Psoas muscle (tissue), 8 donors: Measurements from ENCODE around the gene BAIAP2. TPM values are rescaled to one million over a fixed set of nuclear protein-coding genes. Genes with fewer than 3 reads are reported as not detected.
"Not testable (repeated sequence)": the region's sequence is repeated elsewhere in the genome, so short reads cannot be mapped to it uniquely, and the experiment has no call there.

Source experiments
- ATAC-seq, 4 donors: fragments of 200-7000 bp; cut with Tn5 transposase; one replicate each; pipeline ENCODE4 v1.9.1; 2020; ENCODE audit warnings: moderate library complexity in 3 of 4, mild to moderate bottlenecking in 2 of 4
- DNase-seq, 2 donors: peaks; one replicate each; pipeline ENCODE4 v3.0.0-alpha.2; 2020
- H3K27ac ChIP-seq: fragments of 200-600 bp; one replicate; pipeline ENCODE4 v1.8.0; 2022
- H3K27me3 ChIP-seq, 3 donors: fragments of 200-600 bp in 1 of 3; one replicate each; pipeline versions ENCODE4 v1.6.1 to v1.8.0; 2013 to 2022; ENCODE audit warnings: low read length in 2 of 3, mild to moderate bottlenecking in 2 of 3, moderate library complexity in 1 of 3; ENCODE audit not compliant: insufficient read depth in 3 of 3
- H3K36me3 ChIP-seq, 2 donors: fragments of 200-600 bp in 1 of 2; one replicate each; pipeline versions ENCODE4 v1.6.1 to v1.8.0; 2013 to 2022; ENCODE audit warnings: low read depth in 1 of 2, mild to moderate bottlenecking in 1 of 2, moderate library complexity in 1 of 2; ENCODE audit not compliant: insufficient read depth in 1 of 2
- H3K4me1 ChIP-seq: fragments of 200-600 bp; one replicate; pipeline ENCODE4 v1.8.0; 2022
- H3K4me3 ChIP-seq: fragments of 200-600 bp; one replicate; pipeline ENCODE4 v1.8.0; 2022; ENCODE audit warnings: mild to moderate bottlenecking
- H3K9me3 ChIP-seq: fragments of 200-600 bp; one replicate; pipeline ENCODE4 v1.8.0; 2022
- WGBS, 3 donors: extraction: QIAGEN DNeasy Blood & Tissue Kit; methylation state at CpG; one replicate each; pipeline versions ENCODE4 v1.1.6 to v1.1.7; 2013; 5-methylcytosine and 5-hydroxymethylcytosine counted together
- intact Hi-C, 2 donors: fragments of 100-400 bp; cut with DNase I; formaldehyde crosslinking; loops; one replicate each; pipeline versions ENCODE4 v1.11.0 to v1.14.2; 2022
- polyA plus RNA-seq, 3 donors: library from polyadenylated mRNA; stranded (reverse); fragments of 200-250 nt; gene quantifications; one replicate each; pipeline ENCODE4 v1.2.3, GENCODE V29; 2013
- total RNA-seq, 4 donors: library from RNA; stranded (reverse); fragmentation: NEBNext Ultra II Directional in 2 of 4; extraction: Animal tissue kit (Norgen Biotek cat#: 25700) in 2 of 4; gene quantifications; one replicate each; pipeline versions ENCODE4 v1.2.1 to v1.2.4, GENCODE V29; 2021 to 2023
- TF ChIP-seq, protein P1 (sequence below): fragments of 200-600 bp; IDR thresholded peaks from one replicate; pipeline ENCODE4 v1.8.0; 2022; ENCODE audit warnings: antibody characterized with exemption
- donor health status: healthy with polysubstance abuse.
- donor health status: DM: no; HTN: no; CAD: no; lungs with moderate emphysema.
- donor health status: Bipolar disorder and iron deficiency.
- donor health status: healthy.
- donor health status: DM: yes; HTN: yes; CAD: no.
- donor health status: DM: no; HTN: no; CAD: no.
- donor health status: DM: no; HTN: no; CAD: no.
- donor health status: DM: yes; HTN: yes; CAD: no.

The BAIAP2 gene
- total and polyA plus RNA-seq, 7 donors, result 3.9 to 28.9 (median 8.6) TPM

DNA sequence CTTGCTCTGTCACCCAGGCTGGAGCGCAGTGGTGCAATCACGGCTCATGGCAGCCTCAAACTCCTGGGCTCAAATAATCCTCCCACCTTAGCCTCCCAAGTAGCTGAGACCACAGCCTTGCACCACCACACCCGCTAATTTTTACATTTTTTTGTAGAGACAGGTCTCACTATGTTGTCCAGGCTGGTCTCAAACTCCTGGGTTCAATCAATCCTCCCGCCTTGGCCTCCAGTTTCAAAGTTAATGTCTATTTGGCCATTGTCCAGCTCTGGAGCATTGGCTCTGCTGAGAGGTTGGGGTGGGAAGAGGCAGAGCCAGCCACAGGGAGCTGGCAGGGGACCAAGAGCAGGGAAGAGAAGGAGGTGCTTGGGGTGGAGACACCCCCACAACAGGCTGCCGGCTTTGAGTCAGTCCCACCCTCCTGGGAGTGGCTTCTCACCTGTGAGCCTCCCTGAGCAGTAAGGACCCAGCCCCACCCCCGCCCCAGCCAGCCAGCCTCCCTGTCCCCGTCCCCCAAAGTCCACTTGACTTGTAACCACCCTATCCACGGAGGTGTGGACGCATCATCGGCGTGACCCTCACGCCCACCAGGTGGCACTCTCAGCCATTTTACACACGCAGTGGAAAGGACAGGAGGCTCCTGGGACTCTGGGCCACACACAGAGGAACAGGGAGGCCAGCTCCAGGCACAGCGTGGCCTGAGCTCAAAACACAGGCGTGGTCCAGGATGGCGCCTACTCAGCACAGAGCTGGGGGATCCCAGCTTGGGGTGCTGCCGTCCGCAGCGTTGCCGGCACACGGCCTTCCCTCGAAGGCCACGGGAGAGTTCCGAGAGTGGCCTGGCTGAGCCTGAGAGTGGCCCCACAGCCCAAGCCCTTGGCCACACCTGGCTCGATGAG is 107.6 kb downstream of the BAIAP2 start:
- peak; percentile 81 to 90 for DNase-seq
- peak; percentile 90 to 98 (median 96) for ATAC-seq
- 26 to 35% (median 34%) methylated on average over 25 of the region's 25 CpGs for WGBS, 3 donors
- Histone ChIP-seq H3K4me1 (peaks cover 6% of the 10 kb centered on the region), H3K9me3 (no peaks in the 10 kb centered on the region), H3K36me3 (no peaks in the 10 kb centered on the region), H3K27ac (no peak overlapping the region), H3K27me3 (no peaks in the 10 kb centered on the region), H3K4me3 (peak overlapping the region; percentile 22)
- intact Hi-C loops, result loop anchor here (1.0 to 10.0 kb wide), 5 partner anchors 60 to 395 kb away; no protein-coding TSS in a partner anchor
- TF ChIP-seq, protein P1, sequence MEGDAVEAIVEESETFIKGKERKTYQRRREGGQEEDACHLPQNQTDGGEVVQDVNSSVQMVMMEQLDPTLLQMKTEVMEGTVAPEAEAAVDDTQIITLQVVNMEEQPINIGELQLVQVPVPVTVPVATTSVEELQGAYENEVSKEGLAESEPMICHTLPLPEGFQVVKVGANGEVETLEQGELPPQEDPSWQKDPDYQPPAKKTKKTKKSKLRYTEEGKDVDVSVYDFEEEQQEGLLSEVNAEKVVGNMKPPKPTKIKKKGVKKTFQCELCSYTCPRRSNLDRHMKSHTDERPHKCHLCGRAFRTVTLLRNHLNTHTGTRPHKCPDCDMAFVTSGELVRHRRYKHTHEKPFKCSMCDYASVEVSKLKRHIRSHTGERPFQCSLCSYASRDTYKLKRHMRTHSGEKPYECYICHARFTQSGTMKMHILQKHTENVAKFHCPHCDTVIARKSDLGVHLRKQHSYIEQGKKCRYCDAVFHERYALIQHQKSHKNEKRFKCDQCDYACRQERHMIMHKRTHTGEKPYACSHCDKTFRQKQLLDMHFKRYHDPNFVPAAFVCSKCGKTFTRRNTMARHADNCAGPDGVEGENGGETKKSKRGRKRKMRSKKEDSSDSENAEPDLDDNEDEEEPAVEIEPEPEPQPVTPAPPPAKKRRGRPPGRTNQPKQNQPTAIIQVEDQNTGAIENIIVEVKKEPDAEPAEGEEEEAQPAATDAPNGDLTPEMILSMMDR, result peak; percentile 67

DNA sequence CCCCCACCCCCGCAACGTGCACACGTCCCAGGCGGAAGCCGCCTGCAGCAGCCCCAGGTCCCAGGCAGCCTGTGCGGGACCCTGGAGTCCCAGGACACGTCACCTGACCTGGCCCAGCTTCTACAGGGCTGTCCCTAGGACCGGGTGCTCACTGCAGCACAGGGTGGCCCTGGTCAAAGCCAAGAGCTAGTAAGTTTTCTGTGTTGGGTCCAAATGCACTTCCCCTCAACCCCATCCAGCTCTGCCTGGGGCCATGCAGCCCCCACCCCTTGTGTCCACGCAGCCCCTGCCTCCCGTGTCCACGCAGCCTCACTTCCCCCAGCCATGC is 108.2 kb downstream of the BAIAP2 start:
- no peak for DNase-seq
- TF ChIP-seq, protein P1, result no peak
- peak overlapping the region; percentile 22 for H3K4me3 ChIP-seq
- 47 to 53% (median 47%) methylated on average over 8 to 11 of the region's 11 CpGs for WGBS, 3 donors
- no peaks in the 10 kb centered on the region for H3K36me3 ChIP-seq
- H3K27ac ChIP-seq, result no peak overlapping the region
- intact Hi-C loops, result loop anchor here (5.0 to 10.0 kb wide), 3 partner anchors 59 to 394 kb away; no protein-coding TSS in a partner anchor
- H3K4me1 ChIP-seq, result peaks cover 6% of the 10 kb centered on the region
- H3K9me3 ChIP-seq, result no peaks in the 10 kb centered on the region
- peak; percentile 21 to 29 (median 24) for ATAC-seq
- no peaks in the 10 kb centered on the region for H3K27me3 ChIP-seq

DNA sequence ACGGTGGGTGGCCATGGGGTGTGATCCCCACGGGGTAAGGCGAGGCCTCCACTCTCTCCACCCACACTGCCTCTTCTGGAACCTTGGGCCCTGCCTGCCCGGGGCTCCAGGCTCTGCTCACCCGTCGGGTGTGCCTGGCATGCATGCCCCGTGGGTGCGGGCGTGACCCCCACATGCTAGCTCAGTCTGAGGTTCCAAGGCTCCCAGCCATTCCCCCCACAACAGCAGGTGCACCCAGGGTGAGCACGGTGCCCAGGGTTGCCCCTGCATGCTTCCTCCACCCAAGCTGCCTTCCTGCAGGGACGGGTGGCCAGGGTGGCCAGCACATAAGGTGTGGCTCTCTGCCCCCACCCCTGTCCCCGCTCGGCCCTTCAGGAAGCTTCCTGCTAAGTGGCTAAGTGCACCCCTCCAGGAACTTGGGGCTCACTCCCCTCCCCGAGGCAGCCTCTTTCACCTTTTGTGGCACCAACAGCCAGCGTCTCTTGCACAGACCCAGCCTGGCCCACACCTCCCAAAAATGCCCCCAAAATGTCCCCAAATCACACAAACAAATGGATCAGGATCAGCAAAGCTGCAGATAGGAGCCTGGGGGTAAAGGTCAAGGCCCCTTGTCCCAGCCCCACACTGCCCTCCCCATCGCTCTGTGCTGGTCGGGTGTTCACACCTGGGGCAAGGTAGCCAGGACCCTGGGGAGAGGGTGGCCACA is 108.9 kb downstream of the BAIAP2 start:
- WGBS, 3 donors, result 83 to 88% (median 86%) methylated on average over 17 of the region's 17 CpGs
- no peak overlapping the region for H3K4me3 ChIP-seq
- peaks cover 0 to 2% (median 0%) of the 10 kb centered on the region in 3 donors for H3K27me3 ChIP-seq
- no peak overlapping the region for H3K27ac ChIP-seq
- H3K36me3 ChIP-seq, result no peaks in the 10 kb centered on the region
- intact Hi-C loops, result loop anchor here (5.0 to 10.0 kb wide), 3 partner anchors 58 to 393 kb away; no protein-coding TSS in a partner anchor
- DNase-seq, result no peak
- no peak for ATAC-seq
- H3K4me1 ChIP-seq, result peaks cover 6% of the 10 kb centered on the region
- TF ChIP-seq, protein P1, result no peak
- H3K9me3 ChIP-seq, result no peaks in the 10 kb centered on the region

DNA sequence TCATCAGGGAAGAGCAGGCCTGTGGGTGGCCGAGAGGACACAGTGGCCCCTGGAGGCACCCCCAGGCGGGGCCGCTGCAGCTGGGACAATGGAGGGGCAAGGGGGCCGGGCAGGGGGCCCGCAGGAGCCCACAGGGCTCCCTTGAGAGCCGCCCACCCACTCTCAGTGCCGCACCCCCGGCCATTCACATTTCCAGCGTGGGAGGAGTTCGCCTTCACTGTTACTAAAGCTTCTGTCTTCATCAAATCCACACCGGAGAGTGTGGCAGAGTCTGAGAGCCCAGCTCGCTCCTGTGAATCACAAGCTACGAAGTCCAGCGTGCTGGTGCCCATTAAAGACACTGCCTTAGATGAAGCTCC is 109.5 kb downstream of the BAIAP2 start:
- Histone ChIP-seq H3K27ac (no peak overlapping the region), H3K4me3 (no peak overlapping the region), H3K36me3 (no peaks in the 10 kb centered on the region), H3K9me3 (no peaks in the 10 kb centered on the region), H3K27me3 (peaks cover 0 to 2% (median under 1%) of the 10 kb centered on the region in 3 donors), H3K4me1 (peaks cover 6% of the 10 kb centered on the region)
- intact Hi-C loops, result loop anchor here (5.0 to 10.0 kb wide), 3 partner anchors 58 to 393 kb away; no protein-coding TSS in a partner anchor
- 86 to 90% (median 87%) methylated on average over 12 to 14 of the region's 14 CpGs for WGBS, 3 donors
- DNase-seq (no peak), ATAC-seq (no peak)
- TF ChIP-seq, protein P1, result no peak

DNA sequence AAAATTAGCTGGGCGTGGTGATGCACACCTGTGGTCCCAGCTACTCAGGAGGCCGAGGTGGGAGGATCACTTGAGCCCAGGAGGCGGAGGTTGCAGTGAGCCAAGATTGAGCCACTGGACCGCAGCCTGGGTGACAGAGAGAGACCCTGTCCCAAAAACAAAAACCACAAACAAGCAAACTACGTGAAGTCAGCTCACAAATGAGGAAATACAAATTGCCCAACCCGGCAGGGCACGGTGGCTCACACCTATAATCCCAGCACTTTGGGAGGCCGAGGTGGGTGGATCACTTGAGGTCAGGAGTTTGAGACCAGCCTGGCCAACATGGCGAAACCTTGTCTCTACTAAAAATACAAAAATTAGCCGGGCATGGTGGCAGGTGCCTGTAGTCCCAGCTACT is 111.3 kb downstream of the BAIAP2 start:
- 71 to 79% (median 75%) methylated on average over 7 to 10 of the region's 10 CpGs for WGBS, 3 donors
- not testable (repeated sequence) for H3K36me3 ChIP-seq, ATAC-seq, H3K4me3 ChIP-seq, H3K27me3 ChIP-seq, H3K4me1 ChIP-seq, H3K9me3 ChIP-seq, H3K27ac ChIP-seq, DNase-seq
- intact Hi-C loops, result loop anchor here in 1 of 2 donors (10.0 kb wide), 1 partner anchor 389 kb away; no protein-coding TSS in a partner anchor
